ENCODE results near the gene ZNF593OS.

Gene ZNF593OS

GRCh38 chr1:26171084-26172072 is at the start of gene ZNF593OS:
ZNF593OS (minus strand) TSS chr1:26171832; CDS start chr1:26171661, 171 bp downstream.
- DNase-seq = no peak

GRCh38 chr1:26221094-26221493 is 49.5 kb upstream of the ZNF593OS start:
- DNase-seq = no peak

- no peak for DNase-seq
These were observed 48.7 kb upstream of the ZNF593OS start for GRCh38 chr1:26220199-26220912.

DNA sequence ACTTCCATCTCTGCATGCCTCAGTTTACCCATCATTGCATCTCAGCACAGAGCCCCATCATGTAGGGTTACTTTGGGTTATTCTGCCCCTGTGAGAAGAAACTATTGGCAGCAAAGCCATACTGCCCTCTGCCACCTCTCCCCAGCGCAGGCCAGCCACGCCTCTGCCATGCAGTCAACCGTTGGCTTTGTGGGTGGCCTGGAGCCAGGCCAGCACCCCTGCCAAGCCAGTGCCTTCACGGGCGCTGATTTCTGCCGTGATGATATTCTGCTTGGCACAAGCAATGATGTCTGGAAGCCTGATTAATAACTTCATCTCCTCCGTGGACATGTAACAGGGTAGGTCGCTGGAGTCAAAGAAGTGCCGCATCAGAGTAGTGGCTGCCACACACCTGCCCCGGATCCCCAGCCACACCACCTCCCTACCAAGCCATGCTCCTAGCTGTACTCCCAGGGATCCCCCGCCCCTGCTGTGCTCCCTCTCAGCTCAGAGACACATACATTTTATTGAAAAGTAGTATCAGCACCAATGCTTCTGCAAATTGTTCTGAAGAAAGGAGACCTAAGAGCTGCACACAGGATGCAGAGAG is 47.4 kb upstream of the ZNF593OS start:
- no peak for DNase-seq

- DNase-seq = no peak
These were observed 43.6 kb upstream of the ZNF593OS start for GRCh38 chr1:26215246-26215645.

GRCh38 chr1:26213335-26213905 is 41.8 kb upstream of the ZNF593OS start:
- DNase-seq = no peak

GRCh38 chr1:26212726-26213125 is 41.1 kb upstream of the ZNF593OS start:
- DNase-seq = no peak

GRCh38 chr1:26210147-26210870 is 38.7 kb upstream of the ZNF593OS start:
- no peak for DNase-seq

- DNase-seq = no peak
These were observed 32.1 kb upstream of the ZNF593OS start for GRCh38 chr1:26203642-26204318.

GRCh38 chr1:26200413-26200812 is 28.8 kb upstream of the ZNF593OS start:
- no peak for DNase-seq

- no peak for DNase-seq
These were observed 26.2 kb upstream of the ZNF593OS start for GRCh38 chr1:26197813-26198212.

GRCh38 chr1:26197301-26197700 is 25.7 kb upstream of the ZNF593OS start:
- no peak for DNase-seq

DNA sequence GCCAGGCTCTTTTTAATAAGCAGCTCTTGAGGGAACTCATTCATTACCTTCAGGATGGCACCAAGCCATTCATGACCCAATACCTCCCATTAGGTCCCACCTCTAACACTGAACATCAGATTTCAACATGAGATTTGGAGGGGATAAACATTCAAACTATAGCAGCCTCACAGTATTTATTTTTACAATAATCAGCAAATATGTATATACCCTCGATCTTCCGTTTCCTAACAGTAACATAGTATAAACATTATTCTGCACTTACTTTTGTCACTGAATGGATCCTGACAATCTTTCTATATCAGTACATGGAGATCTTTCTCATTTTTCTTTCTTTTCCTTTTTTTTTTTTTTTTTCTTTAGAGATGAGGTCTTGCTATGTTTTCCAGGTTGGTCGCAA is 24.2 kb upstream of the ZNF593OS start:
- DNase-seq = no peak

DNA sequence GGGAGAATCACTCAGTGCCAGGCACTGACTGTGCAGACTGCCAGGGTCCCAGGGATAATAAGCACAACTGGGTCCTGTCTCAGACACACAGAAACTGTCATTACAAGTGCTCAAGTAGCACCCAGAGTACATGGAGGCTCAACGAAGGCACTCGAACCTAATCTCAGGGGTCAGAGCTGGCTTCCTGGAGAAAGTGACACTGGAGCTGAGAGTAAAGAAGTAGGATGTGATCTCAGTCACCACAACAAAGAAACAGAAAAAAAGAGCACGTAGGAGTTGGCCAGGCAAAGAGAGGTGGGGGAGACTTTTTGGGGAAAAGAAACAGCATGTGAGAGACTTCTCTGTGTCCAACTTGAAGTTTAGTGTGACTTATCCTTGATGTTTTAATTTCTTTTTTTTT is 20.1 kb upstream of the ZNF593OS start:
- DNase-seq = no peak

DNA sequence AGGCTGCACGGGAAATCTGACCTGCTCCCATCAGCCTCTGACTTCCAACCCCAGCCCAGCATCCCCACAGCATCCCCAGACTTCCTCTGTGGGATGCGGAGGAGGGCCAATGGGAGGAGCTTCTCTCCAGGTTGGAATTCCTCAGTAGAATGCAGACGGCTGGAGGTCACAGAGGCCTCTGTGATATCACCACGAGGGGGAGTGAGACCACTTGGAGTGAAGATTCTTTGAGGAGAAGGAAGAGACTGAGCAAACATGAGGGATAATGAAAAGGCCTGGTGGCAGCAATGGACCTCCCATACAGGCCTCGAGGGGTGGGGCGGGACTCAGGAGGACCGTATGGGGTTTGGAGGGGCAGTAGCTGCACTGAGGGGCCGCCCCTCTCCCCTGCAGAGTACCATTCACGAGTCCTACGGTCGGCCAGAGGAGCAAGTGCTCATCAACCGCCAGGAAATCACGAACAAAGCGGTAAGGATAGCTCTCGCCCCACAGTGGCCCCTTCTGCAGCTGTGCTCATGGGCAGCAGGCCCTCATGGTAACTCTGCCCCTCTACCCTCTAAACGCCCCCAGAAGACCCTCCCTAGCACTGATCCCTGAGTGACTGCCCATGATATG is 18.8 kb upstream of the ZNF593OS start, which contains the start of gene CATSPER4:
Gene CATSPER4, plus strand, starts transcription at position 230 of the 615 bp plus-strand sequence. Its CDS starts 26 bp downstream, at position 256.
- DNase-seq = peak; percentile 8

GRCh38 chr1:26189751-26190275 is 18.2 kb upstream of the ZNF593OS start:
- no peak for DNase-seq

GRCh38 chr1:26189331-26189730 is 17.7 kb upstream of the ZNF593OS start:
- DNase-seq = no peak

GRCh38 chr1:26188477-26188876 is 16.8 kb upstream of the ZNF593OS start:
- DNase-seq = no peak

DNA sequence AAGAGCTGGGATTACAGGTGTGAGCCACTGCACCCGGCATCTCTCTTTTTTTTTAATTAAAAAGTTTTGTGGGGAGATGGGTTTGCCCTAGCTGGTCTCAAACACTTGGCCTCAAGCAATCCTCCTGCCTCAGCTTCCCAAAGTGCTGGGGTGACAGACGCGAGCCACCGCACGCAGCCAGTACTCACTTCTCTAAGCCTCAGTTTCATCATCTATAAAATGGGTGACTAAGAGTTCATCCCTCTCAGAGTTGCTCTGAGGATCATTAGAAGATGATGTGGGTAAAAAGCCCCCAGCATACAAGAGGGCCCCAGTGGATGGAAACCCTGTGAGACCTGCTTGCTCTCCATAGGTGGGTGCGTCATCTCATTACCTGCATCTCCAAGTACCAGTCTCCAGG is 16.2 kb upstream of the ZNF593OS start:
- DNase-seq = no peak

GRCh38 chr1:26184883-26185282 is 13.3 kb upstream of the ZNF593OS start:
- no peak for DNase-seq

DNA sequence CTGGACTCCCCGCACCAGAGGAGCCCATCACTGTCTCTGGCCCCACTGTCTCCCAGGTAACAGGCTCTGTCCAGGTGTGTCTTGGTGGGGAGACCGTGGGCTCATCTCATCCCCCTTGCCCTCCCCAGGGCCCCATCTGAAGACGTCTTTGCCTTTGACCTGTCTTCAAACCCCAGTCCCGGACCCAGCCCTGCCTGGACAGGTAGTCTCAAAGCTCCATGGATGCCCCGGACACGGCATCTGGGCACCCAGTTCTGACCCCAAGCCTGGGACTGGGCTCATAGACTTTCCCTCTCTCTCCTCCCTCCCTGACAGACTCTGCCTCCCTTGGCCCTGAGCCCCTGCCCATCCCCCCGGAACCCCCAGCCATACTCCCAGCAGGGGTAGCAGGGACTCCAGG is 12.5 kb upstream of the ZNF593OS start:
- DNase-seq = no peak
